ENCODE measurements around the gene GPLD1.

GRCh38 chr6:24536466-24536865, 47.1 kb upstream of the GPLD1 start:
- TF ChIP-seq GATA3 (IDR thresholded peaks at IDR 0.05; ENCODE audit: low read depth, low read length) = no peak
- TF ChIP-seq GATA2 (IDR thresholded peaks at IDR 0.05; ENCODE audit: low read depth, low read length) = no peak
